Middle frontal gyrus (tissue), 1 donor: Measurements from ENCODE around the gene MAPK8.

Source experiments
- DNase-seq: peaks from one replicate; pipeline ENCODE4 v3.0.0-alpha.2; 2015; ENCODE audit warnings: low spot score; ENCODE audit errors: extremely low spot score

The MAPK8 gene

DNA sequence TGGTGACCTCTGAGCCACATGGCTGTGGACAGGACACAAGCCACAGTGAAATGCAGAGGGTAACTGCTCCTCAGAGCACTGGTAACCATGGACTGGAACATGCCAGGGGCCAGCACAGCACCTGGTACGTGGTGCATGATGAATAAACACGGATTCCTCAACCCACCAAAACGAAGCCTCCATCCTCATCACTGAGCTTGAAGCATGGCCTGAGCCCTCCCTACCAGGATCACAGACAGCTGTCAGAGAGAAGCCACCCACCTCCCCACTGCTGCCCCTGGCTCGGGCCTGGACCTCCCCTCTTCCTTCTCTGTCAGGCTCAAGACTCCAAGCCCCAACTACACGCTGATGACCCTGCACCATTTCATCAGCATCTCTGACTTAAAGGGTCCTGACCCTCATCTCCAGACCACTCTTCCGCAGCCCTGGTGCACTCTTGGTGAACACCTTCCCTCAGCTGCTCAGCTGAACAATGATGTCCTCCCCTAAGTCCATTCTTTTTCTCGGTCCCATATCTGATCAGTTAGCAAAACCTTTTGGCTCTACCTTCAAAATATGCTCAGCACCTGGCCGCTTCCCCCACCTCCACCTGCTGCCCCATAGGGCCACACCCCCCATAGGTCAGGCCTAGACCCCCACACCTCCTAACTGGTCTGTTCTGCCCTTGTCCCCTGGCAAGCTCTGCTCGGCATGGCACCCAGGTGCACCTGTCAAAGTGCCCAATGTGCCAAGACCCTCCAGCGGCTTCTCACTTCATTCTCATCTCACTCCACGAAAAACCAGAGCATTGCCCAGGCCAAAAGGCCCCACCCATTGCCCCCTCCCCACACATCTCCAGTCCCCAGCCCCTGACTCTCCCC, 141.1 kb downstream of the MAPK8 start:
- DNase-seq: no peak

GRCh38 chr10:48448796-48449195, 142.3 kb downstream of the MAPK8 start:
- DNase-seq: no peak

- no peak for DNase-seq
These were observed 143.2 kb downstream of the MAPK8 start for GRCh38 chr10:48449501-48450232.

GRCh38 chr10:48450233-48450740, 143.8 kb downstream of the MAPK8 start:
- no peak for DNase-seq

DNA sequence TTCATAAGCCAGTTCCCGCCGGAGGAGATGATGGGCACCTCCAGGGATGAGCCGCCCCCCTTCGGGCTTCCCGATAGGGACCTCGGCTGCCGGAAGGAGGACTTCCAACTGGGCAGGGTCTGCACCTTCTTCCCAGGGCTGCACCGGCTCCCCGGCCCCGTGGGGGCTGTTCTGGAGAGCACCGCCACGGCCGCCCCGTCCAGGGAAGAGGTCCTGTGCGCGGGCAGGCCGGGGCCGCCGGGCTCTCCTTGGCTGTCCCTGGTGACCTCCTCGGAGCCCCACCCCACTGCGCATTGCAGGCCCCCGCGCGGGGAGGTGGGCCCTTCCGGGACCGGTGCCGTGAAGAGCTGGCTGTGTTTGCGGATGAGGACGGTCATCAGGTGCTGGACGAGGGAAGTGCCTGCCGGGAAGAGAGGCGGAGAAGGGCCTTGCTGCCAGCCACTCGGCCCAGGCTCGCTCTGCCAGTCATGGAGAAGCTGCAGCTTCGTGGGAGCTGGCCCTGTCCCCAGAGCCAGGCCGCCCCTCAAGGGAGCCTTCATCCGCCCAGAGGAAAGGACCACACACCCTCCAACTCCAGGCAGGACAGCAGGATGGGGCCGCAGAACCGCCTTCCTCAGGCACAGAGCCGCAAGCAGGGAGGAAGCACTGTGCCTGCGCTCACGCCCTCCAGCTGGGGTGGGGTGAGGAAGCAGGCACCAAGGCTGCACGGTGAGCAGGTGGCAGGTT, 144.4 kb downstream of the MAPK8 start:
- no peak for DNase-seq

DNA sequence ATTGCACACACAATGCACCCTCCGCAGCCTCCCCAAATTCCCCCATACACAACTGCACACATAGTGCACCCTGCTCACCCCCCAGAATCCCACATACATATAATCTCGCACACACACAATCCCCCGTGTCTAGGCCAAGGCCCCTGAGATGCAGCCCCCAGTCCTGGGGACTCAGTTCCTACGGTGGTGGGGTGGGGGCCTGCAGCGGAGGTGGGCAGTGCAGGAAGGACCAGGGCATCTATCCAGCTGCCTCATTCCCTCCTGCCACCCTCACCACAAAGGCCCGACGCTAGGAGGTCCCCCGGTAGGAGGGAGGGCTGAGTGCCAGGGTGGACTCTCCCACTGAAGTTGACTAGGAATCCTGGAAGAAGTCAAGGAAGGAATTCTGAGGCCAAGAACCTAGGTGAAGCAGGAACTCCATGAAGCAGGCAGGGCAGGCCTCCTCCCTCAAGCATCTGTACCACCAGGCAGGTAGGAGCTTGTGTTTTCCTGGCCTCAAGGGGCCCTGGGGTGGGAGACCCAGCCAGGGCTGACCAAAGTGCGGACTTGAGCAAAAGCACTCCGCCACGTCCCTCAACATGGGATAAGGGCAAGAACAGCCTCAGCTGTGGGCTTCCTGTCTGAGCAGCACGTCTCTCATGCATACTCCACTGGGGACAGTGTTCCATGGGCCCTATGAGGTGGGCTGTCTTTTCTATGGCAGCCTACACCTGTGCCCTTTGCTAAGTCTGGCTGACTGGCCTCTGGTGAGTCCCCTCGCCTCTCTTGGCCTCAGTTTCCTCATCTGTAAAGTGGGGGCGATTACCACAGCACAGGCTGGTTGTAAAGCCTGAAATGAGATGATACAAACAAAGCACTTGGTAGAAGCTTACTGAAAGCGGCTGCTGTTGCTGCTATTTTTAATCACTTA, 145.7 kb downstream of the MAPK8 start:
- no peak for DNase-seq

- DNase-seq: no peak
These were observed 146.5 kb downstream of the MAPK8 start for GRCh38 chr10:48452879-48453412.

- DNase-seq: no peak
These were observed 147.2 kb downstream of the MAPK8 start for GRCh38 chr10:48453451-48454301.

GRCh38 chr10:48454302-48455054, 148.0 kb downstream of the MAPK8 start:
- no peak for DNase-seq

DNA sequence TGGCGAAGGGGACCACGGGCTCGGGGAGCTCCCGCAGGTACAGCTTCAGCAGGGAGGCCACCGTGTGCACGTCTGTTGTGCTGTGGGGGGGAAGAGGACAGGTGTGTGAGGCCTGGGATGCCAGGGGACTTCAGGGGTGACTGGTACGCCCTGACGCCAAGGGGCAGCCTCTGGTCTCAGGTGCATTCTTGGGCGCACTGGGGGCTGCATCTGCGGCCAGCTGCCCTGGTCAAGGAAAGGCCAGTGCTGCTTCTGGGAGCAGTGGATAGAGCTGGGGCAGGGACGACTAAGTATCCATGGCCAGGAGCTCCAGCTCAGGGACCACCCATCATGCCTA, 148.5 kb downstream of the MAPK8 start:
- no peak for DNase-seq

GRCh38 chr10:48455392-48456151, 149.1 kb downstream of the MAPK8 start:
- no peak for DNase-seq

- DNase-seq: no peak
These were observed 149.9 kb downstream of the MAPK8 start for GRCh38 chr10:48456361-48456804.

- DNase-seq: no peak
These were observed 150.6 kb downstream of the MAPK8 start for GRCh38 chr10:48456808-48457761.

DNA sequence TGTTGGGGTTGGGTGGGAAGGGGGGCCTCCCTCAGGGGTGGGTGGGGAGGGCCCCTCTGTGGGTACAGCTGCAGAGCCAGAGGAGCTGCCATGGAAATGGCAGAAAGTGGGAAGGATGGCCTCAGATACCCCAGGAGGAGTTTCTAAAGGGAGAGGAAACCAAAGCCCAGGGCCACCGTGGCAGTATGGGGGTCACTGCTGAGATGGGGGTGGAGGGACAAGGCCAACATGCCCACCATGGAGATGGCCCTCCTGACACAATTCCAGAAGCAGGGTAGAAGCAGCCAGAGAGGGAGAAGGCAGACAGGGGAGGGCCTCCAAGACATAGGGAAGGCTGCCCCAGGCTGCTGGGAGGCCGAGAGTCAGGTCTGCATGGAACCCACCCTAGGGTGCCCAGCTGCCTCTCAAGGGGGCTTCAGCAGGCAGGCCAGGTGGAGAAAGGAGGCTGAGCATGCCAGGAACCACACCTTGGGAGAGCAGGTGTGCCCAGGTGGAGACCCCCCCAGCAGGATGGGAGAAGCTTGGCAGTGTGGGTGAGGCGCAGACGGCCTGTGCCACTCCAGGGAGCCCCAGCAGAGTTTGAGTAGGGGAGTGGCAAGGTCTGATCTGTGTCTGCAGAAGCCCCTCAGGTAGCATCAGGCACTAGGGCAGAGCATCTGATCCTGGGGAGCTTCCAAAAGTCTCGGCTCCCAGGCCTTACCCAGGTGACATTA, 151.6 kb downstream of the MAPK8 start:
- no peak for DNase-seq

- DNase-seq: no peak
These were observed 152.2 kb downstream of the MAPK8 start for GRCh38 chr10:48458662-48459048.
